Activated CD4-positive, alpha-beta T cell treated with anti-CD3 and anti-CD28 coated beads, Interleukin-2, amount 50 U/mL, for 24 hours (primary cell): ENCODE results near the gene LRRC59.
A peak's percentile ranks its signal among the peaks of the same experiment; 100 is the strongest.
"Not testable (repeated sequence)": the region's sequence is repeated elsewhere in the genome, so short reads cannot be mapped to it uniquely, and the experiment has no call there.

Experiments used
- DNase-seq, 2 donors: peaks; one replicate each; pipeline ENCODE4 v3.0.0-alpha.2; 2020; ENCODE audit warnings: low read depth in 1 of 2, low spot score in 1 of 2

Gene LRRC59

DNA sequence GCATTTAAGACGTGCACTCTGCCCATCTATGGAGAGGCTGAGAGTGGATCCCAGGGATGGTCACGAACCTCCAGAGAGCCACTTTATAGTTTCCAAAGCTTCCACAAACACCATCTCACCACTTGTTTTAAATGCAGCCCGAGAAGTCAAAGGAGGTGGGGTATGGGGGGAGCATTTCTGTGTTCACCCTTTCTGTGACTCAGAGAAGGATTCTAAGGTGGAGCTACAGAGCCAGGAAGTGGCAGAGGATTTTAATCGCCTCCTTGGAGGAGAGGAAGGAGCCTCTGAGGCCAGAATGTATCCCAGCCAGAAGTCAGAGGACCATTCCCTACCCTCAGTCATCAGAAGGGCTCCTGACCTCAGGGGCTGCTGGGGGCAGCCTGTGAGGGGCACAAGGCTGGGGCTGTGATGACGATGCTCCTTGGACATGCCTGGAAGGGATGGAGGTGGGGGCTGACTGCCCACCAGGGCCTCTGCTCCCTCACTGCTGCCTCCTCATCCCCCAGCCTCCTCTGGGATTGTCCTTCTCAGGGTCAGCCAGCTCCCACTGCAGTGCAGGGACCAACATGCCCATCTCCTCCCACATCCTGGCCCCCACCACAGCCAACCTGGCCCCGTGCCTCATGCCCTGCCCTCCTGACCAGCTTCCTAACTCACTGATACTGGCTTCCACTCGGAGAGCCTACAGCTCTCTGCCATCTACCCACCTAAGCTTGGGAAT is 48.6 kb downstream of the LRRC59 start:
- no peak for DNase-seq

- DNase-seq: no peak
Observed at GRCh38 chr17:50347894-50348291, 49.4 kb downstream of the LRRC59 start.

GRCh38 chr17:50347117-50347893 is 50.0 kb downstream of the LRRC59 start:
- no peak for DNase-seq

DNA sequence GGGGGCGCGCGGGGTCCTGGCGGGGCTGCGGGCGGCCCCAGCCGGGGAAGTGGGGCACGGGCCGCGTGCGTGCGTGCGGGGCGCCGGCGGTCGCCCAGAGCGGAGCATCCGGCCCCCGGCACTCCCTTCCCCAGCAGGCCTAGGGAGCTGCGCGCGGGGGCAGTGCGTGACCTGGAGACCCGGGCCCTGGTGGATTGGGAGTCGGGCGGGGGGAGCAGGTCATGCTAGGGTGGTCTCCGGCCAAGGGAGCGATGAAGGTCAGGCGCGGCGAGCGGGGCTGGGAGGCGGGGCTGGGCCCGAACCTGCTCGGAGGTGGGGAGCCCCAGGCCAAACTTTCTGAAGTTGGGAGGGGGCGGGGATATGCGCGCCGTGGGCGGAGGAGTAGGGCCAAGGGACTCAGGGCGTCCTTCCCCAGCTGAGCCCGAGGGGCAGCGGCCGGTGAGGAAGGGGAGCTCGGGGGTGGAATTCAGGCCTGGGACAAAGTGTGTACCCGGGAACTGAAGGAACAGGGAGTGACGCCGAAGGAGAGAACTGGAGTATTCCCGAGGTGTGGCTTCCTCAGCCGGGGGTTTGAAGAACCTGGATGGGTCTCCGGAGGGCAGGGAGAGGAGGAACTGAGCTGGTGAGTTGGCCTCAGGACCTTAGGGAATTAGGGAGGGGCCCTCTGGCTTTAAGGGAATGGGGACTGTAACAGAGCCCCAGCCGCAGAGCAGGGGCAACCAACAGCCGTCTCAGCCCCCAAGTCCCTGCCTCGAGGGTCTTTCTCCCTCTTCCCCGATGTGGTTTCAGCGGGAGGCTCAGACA is 50.8 kb downstream of the LRRC59 start:
- DNase-seq: peak; percentile 19 to 22

GRCh38 chr17:50345432-50346312 is 51.7 kb downstream of the LRRC59 start, which contains the start of gene XYLT2:
Gene XYLT2 (plus strand): TSS chr17:50346126. CDS start chr17:50346141, 15 bp downstream.
- DNase-seq: peak; percentile 78 to 82

- no peak for DNase-seq
Observed at GRCh38 chr17:50344731-50345365, 52.5 kb downstream of the LRRC59 start.

- DNase-seq: no peak
Observed at GRCh38 chr17:50339381-50339780, 57.9 kb downstream of the LRRC59 start.

GRCh38 chr17:50338645-50339044 is 58.7 kb downstream of the LRRC59 start:
- no peak for DNase-seq

GRCh38 chr17:50337956-50338355 is 59.4 kb downstream of the LRRC59 start:
- DNase-seq: no peak

DNA sequence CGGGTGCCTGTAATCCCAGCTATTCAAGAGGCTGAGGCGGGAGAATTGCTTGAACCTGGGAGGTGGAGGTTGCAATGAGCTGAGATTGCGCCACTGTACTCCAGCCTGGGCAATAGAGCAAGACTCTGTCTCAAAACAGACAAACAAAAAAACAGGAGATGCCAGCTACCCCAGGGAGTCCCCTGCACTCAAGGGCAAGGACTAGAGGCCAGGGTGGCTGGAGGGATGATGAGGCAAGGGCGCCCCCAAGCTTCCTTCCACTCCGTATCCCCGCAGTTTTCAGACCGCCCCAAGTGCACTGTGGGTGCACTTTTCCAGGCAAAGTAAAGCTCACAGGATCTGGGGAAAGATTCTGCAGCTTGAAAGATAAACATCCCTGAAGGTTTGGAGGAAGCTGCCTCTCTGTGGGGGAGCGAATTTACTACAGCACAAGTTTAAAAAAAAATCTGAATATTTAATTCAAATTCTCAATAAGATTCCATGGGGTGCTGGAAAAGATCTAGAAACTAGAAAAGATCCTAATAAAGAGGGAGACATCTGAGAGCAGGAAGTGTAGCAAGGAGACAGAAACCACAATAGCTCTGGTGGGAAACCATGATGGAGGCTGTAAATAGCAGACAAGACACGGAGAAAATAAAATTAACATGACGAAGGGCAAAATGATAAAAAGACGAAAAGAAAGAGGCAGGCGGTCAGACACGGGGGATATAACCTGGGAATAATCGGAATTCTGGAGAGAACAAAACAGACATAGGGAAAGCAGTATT is 63.8 kb downstream of the LRRC59 start:
- not testable (repeated sequence) for DNase-seq

DNA sequence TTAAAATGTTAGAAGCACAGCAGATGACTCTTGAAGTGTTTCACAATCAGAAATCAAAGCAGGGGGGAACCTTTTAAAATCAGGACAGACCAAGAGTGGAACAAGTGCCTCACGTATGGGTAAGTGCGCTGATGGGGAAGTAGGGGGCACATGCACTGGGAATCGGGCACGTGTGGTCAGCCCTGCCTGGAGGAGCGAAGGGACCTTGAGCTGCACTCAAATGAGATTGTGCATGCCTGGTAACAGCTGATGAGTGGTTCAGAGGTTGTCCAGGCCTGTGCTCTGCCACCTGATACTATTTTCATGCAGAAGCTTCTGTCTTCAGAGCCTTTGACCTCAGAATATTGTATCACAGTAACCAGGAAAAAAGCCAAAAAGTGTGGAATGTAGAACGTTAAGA is 65.1 kb downstream of the LRRC59 start:
- no peak for DNase-seq
